ENCODE results near the gene TEX53.

DNA sequence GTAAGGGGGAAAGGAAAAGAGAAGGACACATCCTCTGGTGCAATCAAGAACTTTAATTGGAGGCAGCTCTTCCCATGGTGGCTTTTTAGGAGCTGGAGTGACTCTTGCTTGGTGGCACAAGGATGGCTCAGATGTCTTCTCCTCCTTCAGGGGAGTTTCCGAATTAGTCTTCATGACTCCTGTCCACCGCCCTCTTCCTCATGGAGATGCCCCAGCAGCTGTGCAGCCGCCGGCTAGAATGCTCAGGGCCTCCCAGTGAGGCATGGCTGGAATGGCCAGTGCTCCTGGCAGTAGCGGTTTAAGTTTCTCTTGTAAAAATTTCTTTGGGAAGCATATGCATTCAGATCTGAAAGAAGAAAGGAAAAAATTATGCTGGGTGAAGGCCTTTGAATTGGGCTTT is 8.8 kb upstream of the TEX53 start:
- TF ChIP-seq CTCF (IDR thresholded peaks at IDR 0.05; ENCODE audit: control extremely low read depth in 1 of 3, insufficient read depth in 1 of 3, low read depth in 1 of 3, low read length in 3 of 3) (no peak), CHD1 (IDR thresholded peaks at IDR 0.05; ENCODE audit: low read depth, low read length) (no peak)

All from H1 (cell line).